Endothelial cell of umbilical vein (primary cell): ENCODE results near the gene SMNDC1. TPM values are rescaled to one million over a fixed set of nuclear protein-coding genes. Genes with fewer than 3 reads are reported as not detected.

Source experiments
- BruUV-seq: library from RNA; stranded (reverse); fragments of 400-500 nt; replicated peaks from 2 replicates; lab custom pipeline; 2021; lab: Mats Ljungman, UMichigan
- CTCF ChIA-PET: fragments of 300-600, 350-600 bp; sonication (Branson Sonifier 250); formaldehyde crosslinking; loops from one replicate; lab custom pipeline; 2021; ENCODE audit warnings: antibody characterized with exemption, inconsistent platforms; lab: Charles Lee
- POLR2A ChIA-PET: fragments of 300-600, 350-600 bp; sonication (Branson Sonifier 250); formaldehyde crosslinking; loops from one replicate; lab custom pipeline; 2021; ENCODE audit warnings: antibody characterized with exemption, inconsistent platforms; lab: Charles Lee
- DNase-seq: peaks from one replicate; pipeline ENCODE4 v3.0.0-alpha.2; 2011; ENCODE audit warnings: low read depth, low spot score
- FAIRE-seq: peaks from 2 replicates; lab custom pipeline; 2011; peaks lifted over from hg19 to GRCh38; lab: Jason Lieb, UNC
- H2AFZ ChIP-seq: 2 replicates; pipeline ENCODE4 v1.6.0; 2012; ENCODE audit warnings: low read depth, low read length, control low read depth, inconsistent platforms
- H3K27ac ChIP-seq: 2 replicates; pipeline ENCODE4 v1.5.1; 2011; ENCODE audit warnings: low read depth, mild to moderate bottlenecking, control low read depth, low read length, moderate library complexity; ENCODE audit not compliant: insufficient read depth
- H3K27me3 ChIP-seq, 2 experiments: 2 replicates each; pipeline versions ENCODE4 v1.6.0 to v1.6.1; 2011; ENCODE audit warnings: low read length in 2 of 2, mixed read lengths in 1 of 2; ENCODE audit not compliant: control insufficient read depth in 2 of 2, insufficient read depth in 2 of 2
- H3K36me3 ChIP-seq, 2 experiments: 2 replicates in 1 of 2; 3 replicates in 1 of 2; pipeline ENCODE4 v1.5.1; 2011; ENCODE audit warnings: low read length in 2 of 2, mild to moderate bottlenecking in 1 of 2, moderate library complexity in 1 of 2; ENCODE audit not compliant: control insufficient read depth in 2 of 2, insufficient read depth in 2 of 2; ENCODE audit errors: extremely low read depth in 1 of 2
- H3K4me1 ChIP-seq: 3 replicates; pipeline ENCODE4 v1.5.1; 2011; ENCODE audit warnings: mild to moderate bottlenecking, low read length; ENCODE audit not compliant: control insufficient read depth, insufficient read depth; ENCODE audit errors: extremely low read depth
- H3K4me2 ChIP-seq: 2 replicates; pipeline ENCODE4 v1.6.1; 2011; ENCODE audit warnings: low read length, control low read depth, mixed read lengths; ENCODE audit not compliant: insufficient read depth
- H3K4me3 ChIP-seq, 3 experiments: fragments of 200-600 bp in 1 of 3; sonication (generic), shearing (Covaris generic) in 1 of 3; replicated peaks in 1 of 3; 2 replicates each; pipeline ENCODE4 v1.5.1; 2011 to 2016; ENCODE audit warnings: control low read depth in 3 of 3, low read length in 3 of 3, mild to moderate bottlenecking in 2 of 3, inconsistent platforms in 1 of 3, low read depth in 1 of 3, moderate library complexity in 1 of 3; ENCODE audit not compliant: insufficient read depth in 1 of 3
- H3K79me2 ChIP-seq: 2 replicates; pipeline ENCODE4 v1.6.0; 2012; ENCODE audit warnings: low read length, inconsistent platforms; ENCODE audit not compliant: control insufficient read depth, insufficient read depth
- H3K9ac ChIP-seq: replicated peaks from 2 replicates; pipeline ENCODE3; 2011; ENCODE audit warnings: low read length, control low read depth; ENCODE audit not compliant: insufficient read depth; ENCODE audit errors: extremely low read depth
- H3K9me1 ChIP-seq: replicated peaks from 3 replicates; pipeline ENCODE4 v1.6.0; 2011; ENCODE audit warnings: mild to moderate bottlenecking, low read length; ENCODE audit not compliant: control insufficient read depth, insufficient read depth; ENCODE audit errors: extremely low read depth
- H3K9me3 ChIP-seq: replicated peaks from 2 replicates; pipeline ENCODE4 v1.5.1; 2012; ENCODE audit warnings: low read length, inconsistent platforms; ENCODE audit not compliant: control insufficient read depth, insufficient read depth
- H4K20me1 ChIP-seq: replicated peaks from 2 replicates; pipeline ENCODE3; 2011; ENCODE audit warnings: mild to moderate bottlenecking, low read length; ENCODE audit not compliant: control insufficient read depth, insufficient read depth; ENCODE audit errors: extremely low read depth
- EZH2 ChIP-seq: IDR thresholded peaks from 2 replicates; pipeline ENCODE4 v1.6.1; 2012; ENCODE audit warnings: borderline replicate concordance, low read depth, mild to moderate bottlenecking, moderate library complexity, low read length, inconsistent platforms; ENCODE audit not compliant: severe bottlenecking
- FOS ChIP-seq: IDR thresholded peaks from 2 replicates; pipeline ENCODE4 v1.6.1; 2011; ENCODE audit warnings: mild to moderate bottlenecking, low read length, moderate library complexity, borderline replicate concordance; ENCODE audit not compliant: insufficient read depth
- GATA2 ChIP-seq: IDR thresholded peaks from 2 replicates; pipeline ENCODE4 v1.7.0; 2011; ENCODE audit warnings: low read depth, mild to moderate bottlenecking, moderate library complexity, mixed read lengths, low read length; ENCODE audit not compliant: insufficient read length, insufficient read depth
- JUN ChIP-seq: IDR thresholded peaks from 2 replicates; pipeline ENCODE4 v1.6.1; 2011; ENCODE audit warnings: borderline replicate concordance, low read depth; ENCODE audit not compliant: insufficient read length, insufficient read depth
- MYC ChIP-seq: IDR thresholded peaks from one replicate; pipeline ENCODE4 v1.6.1; 2011; ENCODE audit warnings: mild to moderate bottlenecking, low read depth, low read length
- POLR2A ChIP-seq: IDR thresholded peaks from 2 replicates; pipeline ENCODE4 v1.6.1; 2012; ENCODE audit warnings: low read depth, mild to moderate bottlenecking, control low read depth, low read length
- POLR2AphosphoS5 ChIP-seq: IDR thresholded peaks from 2 replicates; pipeline ENCODE4 v1.6.1; 2012; ENCODE audit warnings: low read depth, mild to moderate bottlenecking, control low read depth, low read length, moderate library complexity; ENCODE audit not compliant: insufficient read depth
- dilution Hi-C: fragments of 300-500 bp; cut with MboI; formaldehyde crosslinking; loops from one replicate; pipeline ENCODE4 v1.15.0; 2019; ENCODE audit warnings: low sequenced_read_pairs; ENCODE audit not compliant: extremely low pct_ligation_motif_present
- intact Hi-C: fragments of 100-400 bp; cut with micrococcal nuclease; formaldehyde crosslinking; loops from one replicate; pipeline ENCODE4 v1.10.0; 2022
- polyA plus RNA-seq, 4 experiments: library from polyadenylated mRNA; depleted of rRNA in 3 of 4; stranded (reverse) in 3 of 4; unstranded in 1 of 4; fragments of >200 nt; gene quantifications; 2 replicates each; pipeline versions ENCODE4 v1.2.1 to v1.2.3, GENCODE V29; 2011 to 2012; ENCODE audit warnings: missing spikeins in 1 of 4
- total RNA-seq: library from RNA; stranded (reverse); gene quantifications from 2 replicates; pipeline ENCODE4 v1.2.3, GENCODE V29; 2021
- TF ChIP-seq, protein P1 (sequence below), 2 donors: IDR thresholded peaks; 1 replicate in 1 of 2; 2 replicates in 1 of 2; pipeline ENCODE4 v1.5.1; 2011; ENCODE audit warnings: low read length in 2 of 2, mild to moderate bottlenecking in 2 of 2, moderate library complexity in 2 of 2, control low read depth in 1 of 2, inconsistent platforms in 1 of 2, low read depth in 1 of 2; ENCODE audit not compliant: insufficient read depth in 1 of 2; ENCODE audit errors: extremely low read depth in 1 of 2
- TF ChIP-seq, protein P2 (sequence below): IDR thresholded peaks from 2 replicates; pipeline ENCODE4 v1.6.1; 2011; ENCODE audit not compliant: insufficient read depth, insufficient read length

The SMNDC1 gene
- total and polyA plus RNA-seq, 2 donors (not counting 3 experiments of a cell fraction or from before 2014, with no cell fraction given), result 7.1 to 39.3 TPM

GRCh38 chr10:110340122-110340521, 35.4 kb upstream of the SMNDC1 start:
- DNase-seq, result no peak
- Histone ChIP-seq H4K20me1 (no peaks in the 10 kb centered on the region), H3K4me1 (peaks cover 8% of the 10 kb centered on the region), H3K4me3 (no peak overlapping the region), H3K27ac (no peak overlapping the region), H3K27me3 (peaks cover 0 to 5% of the 10 kb centered on the region in 2 experiments), H2AFZ (no peak overlapping the region), H3K9ac (no peak overlapping the region), H3K9me3 (no peaks in the 10 kb centered on the region), H3K9me1 (no peaks in the 10 kb centered on the region), H3K36me3 (no peaks in the 10 kb centered on the region), H3K79me2 (no peaks in the 10 kb centered on the region), H3K4me2 (no peak overlapping the region)
- intact Hi-C loops, result no loop called here
- ChIA-PET CTCF (no interaction called here), POLR2A (no interaction called here)
- TF ChIP-seq MYC, result no peak
- TF ChIP-seq EZH2, result no peak
- TF ChIP-seq, protein P1, sequence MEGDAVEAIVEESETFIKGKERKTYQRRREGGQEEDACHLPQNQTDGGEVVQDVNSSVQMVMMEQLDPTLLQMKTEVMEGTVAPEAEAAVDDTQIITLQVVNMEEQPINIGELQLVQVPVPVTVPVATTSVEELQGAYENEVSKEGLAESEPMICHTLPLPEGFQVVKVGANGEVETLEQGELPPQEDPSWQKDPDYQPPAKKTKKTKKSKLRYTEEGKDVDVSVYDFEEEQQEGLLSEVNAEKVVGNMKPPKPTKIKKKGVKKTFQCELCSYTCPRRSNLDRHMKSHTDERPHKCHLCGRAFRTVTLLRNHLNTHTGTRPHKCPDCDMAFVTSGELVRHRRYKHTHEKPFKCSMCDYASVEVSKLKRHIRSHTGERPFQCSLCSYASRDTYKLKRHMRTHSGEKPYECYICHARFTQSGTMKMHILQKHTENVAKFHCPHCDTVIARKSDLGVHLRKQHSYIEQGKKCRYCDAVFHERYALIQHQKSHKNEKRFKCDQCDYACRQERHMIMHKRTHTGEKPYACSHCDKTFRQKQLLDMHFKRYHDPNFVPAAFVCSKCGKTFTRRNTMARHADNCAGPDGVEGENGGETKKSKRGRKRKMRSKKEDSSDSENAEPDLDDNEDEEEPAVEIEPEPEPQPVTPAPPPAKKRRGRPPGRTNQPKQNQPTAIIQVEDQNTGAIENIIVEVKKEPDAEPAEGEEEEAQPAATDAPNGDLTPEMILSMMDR (IDR thresholded peaks at IDR 0.05; ENCODE audit: extremely low read depth in 1 of 2, insufficient read depth in 1 of 2, low read depth in 1 of 2, low read length in 2 of 2), result no peak
- TF ChIP-seq, protein P2, sequence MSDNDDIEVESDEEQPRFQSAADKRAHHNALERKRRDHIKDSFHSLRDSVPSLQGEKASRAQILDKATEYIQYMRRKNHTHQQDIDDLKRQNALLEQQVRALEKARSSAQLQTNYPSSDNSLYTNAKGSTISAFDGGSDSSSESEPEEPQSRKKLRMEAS, result no peak
- TF ChIP-seq GATA2, result no peak
- no peak for TF ChIP-seq POLR2A
- TF ChIP-seq POLR2AphosphoS5, result no peak
- TF ChIP-seq FOS, result no peak
- no peak for TF ChIP-seq JUN
- no TSS peak for BruUV-seq
- no peak for FAIRE-seq
- dilution Hi-C loops, result no loop called here
